ENCODE results near the gene CTAG1A. TPM values are rescaled to one million over a fixed set of nuclear protein-coding genes. Genes with fewer than 3 reads are reported as not detected.
"Not testable (repeated sequence)": the region's sequence is repeated elsewhere in the genome, so short reads cannot be mapped to it uniquely, and the experiment has no call there.

CTAG1A gene
- total RNA-seq, 1 donor from 2014 or later, result not detected

DNA sequence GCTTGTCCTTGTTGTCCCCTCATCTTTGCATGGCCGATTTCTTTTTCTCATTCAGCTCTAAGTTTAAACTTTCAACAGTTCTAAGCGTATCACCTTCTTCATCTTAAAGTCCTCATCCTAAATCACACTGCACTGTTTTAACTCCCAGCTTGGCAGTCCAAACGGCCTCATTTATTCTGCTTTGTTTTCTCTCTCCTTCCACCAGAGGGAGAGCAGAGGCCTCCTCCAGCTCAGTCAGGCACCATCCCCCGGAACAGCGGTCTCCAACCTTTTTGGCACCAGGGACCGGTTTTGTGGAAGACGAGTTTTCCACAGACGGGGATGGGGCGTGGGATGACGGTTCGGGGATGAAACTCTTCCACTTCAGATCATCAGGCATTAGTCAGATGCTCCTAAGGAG lies 14.6 kb upstream of the CTAG1A start:
- intact Hi-C loops (cut with micrococcal nuclease), result not testable (repeated sequence)

DNA sequence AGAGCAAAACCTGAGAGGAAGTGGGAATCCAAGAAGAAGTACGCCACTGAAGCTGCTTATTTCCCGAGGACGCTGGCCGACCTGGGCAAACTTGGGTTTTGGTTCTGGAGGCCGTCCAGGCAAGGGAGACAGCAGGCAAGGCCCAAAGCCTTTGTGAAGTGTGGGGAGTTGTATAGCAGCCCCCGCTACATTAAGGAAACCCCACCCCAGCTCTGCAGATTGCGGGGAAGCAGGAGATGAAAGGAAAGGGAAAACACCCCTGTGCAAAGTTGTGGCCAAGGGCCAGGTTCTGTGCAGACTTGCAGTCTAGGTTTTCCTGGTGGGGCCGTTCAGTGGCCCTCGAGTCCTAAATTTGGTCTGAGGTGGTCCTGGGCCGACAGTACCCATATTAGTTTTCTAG lies 11.9 kb upstream of the CTAG1A start:
- intact Hi-C loops (cut with micrococcal nuclease), result not testable (repeated sequence)

- intact Hi-C loops (cut with micrococcal nuclease), result not testable (repeated sequence)
These were observed 9.9 kb upstream of the CTAG1A start for GRCh38 chrX:154575076-154575475.

DNA sequence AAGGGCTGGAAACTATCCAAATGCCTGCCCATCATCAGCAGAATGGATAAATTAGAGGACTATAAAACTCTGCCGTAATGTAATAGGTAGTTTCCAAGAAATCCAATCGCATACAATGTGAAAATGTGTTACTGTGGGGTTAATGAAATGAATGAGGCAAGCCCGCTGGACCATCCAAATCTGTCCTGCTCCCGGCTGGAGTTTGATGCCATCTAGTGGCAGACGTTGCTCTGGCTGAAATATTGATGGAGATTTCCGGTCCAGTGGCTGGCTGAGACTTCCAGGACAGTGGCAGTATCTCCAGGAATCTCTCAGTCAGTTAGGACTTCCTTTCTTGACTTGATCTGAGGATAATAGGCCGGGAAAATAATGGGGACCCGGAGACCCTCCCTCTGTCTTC lies 1.9 kb upstream of the CTAG1A start:
- intact Hi-C loops (cut with micrococcal nuclease), result not testable (repeated sequence)

- intact Hi-C loops (cut with micrococcal nuclease), result not testable (repeated sequence)
These were observed 5.5 kb downstream of the CTAG1A start for GRCh38 chrX:154590415-154590814.

DNA sequence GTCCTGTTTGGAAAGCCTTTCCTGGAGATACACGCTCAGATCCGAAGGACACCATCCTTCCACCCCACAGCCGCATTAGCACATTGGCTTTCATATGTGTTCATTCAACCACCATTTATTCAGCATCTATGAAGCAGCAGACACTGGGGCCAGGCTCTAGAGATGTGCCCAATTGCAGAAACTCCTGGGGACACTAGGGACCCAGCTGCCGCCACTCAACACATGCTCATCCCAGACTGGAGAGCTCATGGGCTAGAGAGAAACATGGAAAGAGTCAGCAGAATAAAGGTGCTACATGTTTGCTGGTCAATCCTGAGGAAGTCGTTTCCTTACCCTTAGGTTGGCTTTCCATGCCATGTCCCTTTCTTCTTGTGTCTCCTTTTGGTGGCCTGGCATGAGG lies 7.6 kb downstream of the CTAG1A start:
- intact Hi-C loops (cut with micrococcal nuclease), result no loop called here

DNA sequence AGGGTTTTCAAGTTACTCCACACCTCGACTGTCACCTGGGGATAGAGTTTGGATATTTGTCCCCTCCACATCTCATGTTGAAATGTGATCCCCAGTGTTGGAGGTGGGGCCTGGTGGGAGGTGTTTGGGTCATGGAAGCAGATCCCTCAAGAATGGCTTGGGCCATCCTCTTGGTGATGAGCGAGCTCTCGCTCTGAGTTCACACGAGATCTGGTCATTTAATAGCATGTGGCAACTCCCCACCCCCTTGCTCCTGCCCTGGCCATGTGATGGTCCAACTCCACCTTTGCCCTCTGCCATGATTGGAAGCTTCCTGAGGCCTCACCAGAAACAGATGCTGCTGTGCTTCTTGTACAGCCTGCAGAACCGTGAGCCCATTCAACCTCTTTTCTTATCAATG lies 8.3 kb downstream of the CTAG1A start:
- intact Hi-C loops (cut with micrococcal nuclease), result no loop called here

DNA sequence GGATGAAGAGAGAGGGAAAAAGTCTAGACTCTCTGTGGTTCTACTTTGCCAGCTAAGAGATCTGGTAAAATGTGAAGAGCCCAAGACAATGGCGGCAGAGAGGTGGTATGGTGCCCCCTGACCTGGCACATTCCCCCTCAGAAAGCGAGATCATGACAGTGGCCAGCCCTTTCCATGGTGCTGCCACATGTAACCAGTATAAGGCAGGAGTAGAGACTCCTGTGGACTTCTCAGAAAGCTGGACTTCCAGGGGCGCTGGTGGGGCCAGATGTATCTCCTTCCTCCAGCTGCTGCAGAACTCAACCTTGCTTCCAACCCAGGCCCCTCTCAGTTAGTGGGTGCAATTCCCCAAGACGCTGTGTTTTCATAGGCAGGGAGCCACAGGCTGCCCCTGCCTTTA lies 9.6 kb downstream of the CTAG1A start:
- intact Hi-C loops (cut with micrococcal nuclease), result no loop called here

GRCh38 chrX:154595559-154596249 lies 10.8 kb downstream of the CTAG1A start:
- intact Hi-C loops (cut with micrococcal nuclease), result no loop called here

GRCh38 chrX:154596290-154596929 lies 11.5 kb downstream of the CTAG1A start:
- intact Hi-C loops (cut with micrococcal nuclease), result no loop called here

DNA sequence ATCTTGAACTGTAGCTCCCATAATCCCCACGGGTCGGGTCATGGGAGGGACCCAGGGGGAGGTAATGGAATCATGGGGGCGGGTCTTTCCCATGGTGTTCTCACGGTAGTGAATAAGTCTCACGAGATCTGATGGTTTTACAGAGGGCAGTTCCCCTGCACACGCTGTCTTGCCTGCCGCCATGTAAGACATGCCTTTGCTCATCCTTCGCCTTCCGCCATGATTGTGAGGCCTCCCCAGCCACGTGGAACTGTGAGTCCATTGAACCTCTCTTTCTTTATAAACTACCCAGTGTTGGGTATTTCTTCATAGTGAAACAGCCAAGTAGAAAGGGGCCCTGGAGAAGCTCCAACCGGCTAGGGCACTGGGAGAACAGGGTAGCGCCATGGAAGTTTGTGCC lies 12.3 kb downstream of the CTAG1A start:
- intact Hi-C loops (cut with micrococcal nuclease), result no loop called here

DNA sequence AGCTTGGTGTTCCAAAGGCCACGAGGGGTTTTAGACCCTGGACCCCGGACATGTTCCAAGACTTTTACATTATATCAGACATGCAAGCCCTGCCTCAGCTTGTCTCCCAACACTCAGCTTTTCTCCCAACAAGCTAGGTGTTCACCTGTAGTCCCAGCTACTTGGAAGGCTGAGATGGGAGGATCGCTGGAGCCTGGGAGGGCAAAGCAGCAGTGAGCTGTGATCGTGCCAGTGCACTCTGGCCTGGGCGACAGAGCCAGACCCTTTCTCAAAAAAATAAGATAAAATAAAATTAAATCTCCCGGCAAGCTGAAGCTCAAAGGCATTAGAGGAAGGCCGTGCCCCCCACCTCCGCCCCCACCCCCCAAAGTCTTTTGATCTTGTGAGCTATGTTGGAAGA lies 13.7 kb downstream of the CTAG1A start:
- intact Hi-C loops (cut with micrococcal nuclease), result no loop called here

- intact Hi-C loops (cut with micrococcal nuclease), result no loop called here
These were observed 14.6 kb downstream of the CTAG1A start for GRCh38 chrX:154599531-154599930.

DNA sequence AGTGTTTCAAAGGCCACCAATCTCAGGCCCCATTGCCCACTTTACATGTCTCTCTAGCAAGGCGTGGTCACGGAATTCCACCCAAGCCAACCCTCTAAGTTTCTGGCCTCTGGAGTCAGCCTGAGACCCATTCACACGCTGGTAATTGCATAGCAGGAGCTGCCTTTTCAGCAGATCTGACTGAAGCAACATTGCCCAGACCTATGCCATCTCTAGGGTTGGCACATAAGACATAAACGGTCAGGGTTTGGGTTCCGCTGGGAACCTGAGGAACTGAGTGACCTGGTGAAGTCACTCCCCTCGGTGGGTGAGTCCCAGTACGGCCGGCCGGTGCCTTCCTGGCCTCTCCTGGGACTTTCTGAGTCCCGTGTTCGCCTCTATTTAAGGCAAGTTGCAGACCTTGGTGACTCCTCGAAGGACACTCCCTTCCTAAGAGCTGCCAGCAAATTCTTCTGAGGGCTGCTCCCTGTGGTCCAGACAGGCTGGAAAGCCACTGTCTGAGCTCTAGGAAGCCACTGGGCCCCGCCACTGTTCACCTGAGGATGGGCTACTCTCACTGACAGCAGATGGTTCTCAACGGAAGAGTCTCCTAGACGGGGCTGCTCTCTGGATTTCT lies 15.9 kb downstream of the CTAG1A start:
- intact Hi-C loops (cut with micrococcal nuclease), result no loop called here

DNA sequence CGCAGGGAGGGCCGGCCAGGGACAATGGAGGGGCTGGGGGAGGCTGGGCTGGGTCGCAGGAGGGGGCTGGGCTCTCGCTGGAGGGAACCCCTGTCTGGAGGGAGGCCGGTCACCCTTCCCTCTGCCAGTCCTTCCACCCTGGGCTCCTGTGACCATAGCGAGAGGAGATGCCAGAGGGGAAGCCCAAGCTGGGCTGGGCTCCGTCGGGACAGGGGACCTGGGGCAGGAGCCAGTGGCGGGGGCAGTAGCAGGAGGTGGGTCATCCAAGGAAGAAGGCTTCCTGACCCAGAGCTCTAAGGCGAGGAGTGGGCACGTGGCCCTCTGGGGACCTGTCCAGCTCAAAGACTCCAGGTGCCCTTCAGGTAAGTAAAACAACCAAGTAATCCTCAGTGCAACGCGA lies 17.3 kb downstream of the CTAG1A start:
- intact Hi-C loops (cut with micrococcal nuclease), result no loop called here

DNA sequence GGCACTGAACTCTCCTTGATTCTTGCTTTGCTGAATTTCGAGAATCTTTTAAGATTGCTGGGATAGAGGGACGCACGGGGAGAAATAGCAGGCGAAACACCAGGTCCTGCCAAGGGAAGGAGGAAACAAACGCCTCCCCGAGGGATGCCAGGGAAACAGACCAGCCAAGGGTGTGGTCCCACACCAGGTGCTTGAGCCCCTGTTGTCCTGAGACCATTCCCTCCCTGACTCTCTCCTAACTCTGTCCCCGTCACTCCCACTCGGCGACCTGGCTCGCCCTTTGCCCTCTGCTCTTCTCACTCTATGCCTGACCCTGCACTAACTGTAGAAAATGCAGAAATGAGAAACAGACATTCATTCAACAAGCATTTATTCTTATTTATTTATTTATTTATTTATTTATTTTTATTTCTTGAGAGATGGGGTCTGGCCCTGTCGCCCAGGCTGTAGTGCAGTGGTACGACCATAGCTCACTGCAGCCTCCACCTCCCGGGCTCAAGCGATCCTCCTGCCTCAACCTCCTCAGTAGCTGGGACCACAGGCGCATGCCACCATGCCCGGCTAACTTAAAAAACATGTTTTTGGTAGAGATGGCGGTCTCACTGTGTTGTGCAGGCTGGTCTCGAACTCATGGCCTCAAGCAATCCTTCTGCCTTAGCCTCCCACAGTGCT lies 18.0 kb downstream of the CTAG1A start:
- intact Hi-C loops (cut with micrococcal nuclease), result no loop called here

DNA sequence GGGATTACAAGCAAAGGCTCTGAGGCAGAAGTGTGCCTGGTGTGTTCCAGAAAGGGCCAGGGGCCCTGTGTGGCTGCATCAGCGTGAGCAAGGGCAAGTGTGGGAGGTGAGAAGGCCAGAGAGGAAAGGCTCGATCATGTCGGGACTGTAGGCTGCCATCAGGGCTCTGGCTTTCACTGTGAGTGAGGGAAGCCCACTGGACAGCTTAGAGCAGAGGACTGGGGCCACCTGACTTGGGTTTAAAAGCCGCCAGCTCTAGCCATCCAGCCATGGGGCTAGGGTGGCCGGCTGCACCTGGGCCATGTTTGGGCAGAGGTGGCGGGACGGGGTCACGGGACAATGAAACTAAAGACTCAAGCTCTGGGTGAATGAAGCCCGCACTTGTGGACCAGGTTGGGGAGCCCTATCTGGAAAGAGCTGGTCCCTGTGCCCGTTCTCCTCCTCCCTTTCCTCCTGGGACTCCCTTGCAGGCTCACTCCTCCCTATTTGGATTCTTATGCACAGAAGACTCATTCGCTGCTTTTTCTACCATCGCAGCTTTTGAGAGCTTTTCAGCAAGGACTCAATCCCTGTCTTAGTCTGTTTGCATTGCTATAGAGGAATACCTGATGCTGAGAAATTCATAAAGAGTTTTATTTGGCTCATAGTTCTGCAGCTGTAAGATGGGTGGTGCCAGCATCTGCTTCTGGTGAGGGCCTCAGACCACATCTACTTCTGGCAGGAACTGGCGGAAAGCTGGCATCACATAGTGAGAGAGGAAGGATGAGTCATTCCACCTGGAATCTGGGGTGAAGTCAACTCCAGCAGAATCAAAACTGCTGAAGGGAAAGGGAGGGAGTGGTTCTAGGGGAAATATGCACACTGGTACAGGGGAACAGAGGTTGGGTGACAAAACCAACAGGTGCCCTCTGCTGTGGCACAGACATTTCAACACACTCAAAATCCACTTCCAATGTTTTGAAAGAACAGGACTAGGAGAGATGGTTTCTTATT lies 18.8 kb downstream of the CTAG1A start:
- intact Hi-C loops (cut with micrococcal nuclease), result no loop called here

- intact Hi-C loops (cut with micrococcal nuclease), result no loop called here
These were observed 20.6 kb downstream of the CTAG1A start for GRCh38 chrX:154605566-154605965.

- intact Hi-C loops (cut with micrococcal nuclease), result no loop called here
These were observed 22.4 kb downstream of the CTAG1A start for GRCh38 chrX:154607370-154607769.

DNA sequence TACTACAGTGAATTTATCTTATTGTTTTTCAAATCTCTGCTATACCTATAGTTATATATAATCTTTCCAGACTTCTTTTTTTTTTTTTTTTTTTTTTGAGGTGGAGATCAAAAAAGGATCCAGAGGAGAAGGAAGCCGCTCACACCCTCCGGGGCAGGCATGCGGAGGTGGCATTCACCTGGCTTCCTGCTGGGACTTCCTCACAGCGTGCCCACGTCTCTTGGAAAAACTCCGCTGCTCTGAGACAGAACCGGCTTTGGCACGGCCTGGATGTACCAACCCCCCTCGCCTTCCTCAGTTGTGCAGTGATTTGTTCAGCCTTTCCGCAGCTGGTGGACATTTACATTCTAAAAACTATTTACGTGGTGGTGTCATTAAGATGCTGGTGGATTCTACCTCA lies 23.0 kb downstream of the CTAG1A start:
- intact Hi-C loops (cut with micrococcal nuclease), result not testable (repeated sequence)

DNA sequence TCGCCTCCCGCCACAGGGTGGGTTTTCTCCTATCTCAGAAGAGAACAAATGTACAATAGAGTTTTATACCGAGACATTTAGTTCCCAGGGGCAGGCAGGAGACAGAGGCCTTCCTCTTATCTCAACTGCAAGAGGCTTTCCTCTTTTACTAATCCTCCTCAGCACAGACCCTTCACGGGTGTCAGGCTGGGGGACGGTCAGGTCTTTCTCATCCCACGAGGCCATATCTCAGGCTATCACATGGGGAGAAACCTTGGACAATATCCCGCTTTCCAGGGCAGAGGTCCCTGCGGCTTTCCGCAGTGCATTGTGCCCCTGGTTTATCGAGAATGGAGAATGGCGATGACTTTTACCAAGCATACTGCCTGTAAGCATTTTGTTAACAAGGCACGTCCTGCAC lies 23.9 kb downstream of the CTAG1A start:
- intact Hi-C loops (cut with micrococcal nuclease), result not testable (repeated sequence)
